Endometrial microvascular endothelial cells (primary cell): Measurements from ENCODE around the gene TMEM190. TPM values are rescaled to one million over a fixed set of nuclear protein-coding genes. Genes with fewer than 3 reads are reported as not detected.

ENCODE experiments used
- in situ Hi-C: cut with HindIII; loops from 2 replicates; pipeline ENCODE4 v1.10.0; 2017; ENCODE audit warnings: low sequenced_read_pairs, low pct_unique_long_range_greater_than_20kb; ENCODE audit errors: inconsistent ontology term
- total RNA-seq: library from RNA; depleted of rRNA; stranded (reverse); fragments of >200 nt; gene quantifications from one replicate; pipeline ENCODE4 v1.2.3, GENCODE V29; 2015; ENCODE audit errors: inconsistent ontology term

TMEM190 gene
- total RNA-seq, 1 donor from 2014 or later, result not detected

GRCh38 chr19:55348317-55349034, 28.1 kb upstream of the TMEM190 start:
- in situ Hi-C loops, result no loop called here

GRCh38 chr19:55350620-55351315, 25.9 kb upstream of the TMEM190 start:
- in situ Hi-C loops, result loop anchor here (10.0 kb wide), 1 partner anchor 56 kb away; no protein-coding TSS in a partner anchor

- in situ Hi-C loops, result loop anchor here (10.0 kb wide), 1 partner anchor 57 kb away; no protein-coding TSS in a partner anchor
Measured at GRCh38 chr19:55352040-55352439, 24.6 kb upstream of the TMEM190 start.

- in situ Hi-C loops, result loop anchor here (10.0 kb wide), 1 partner anchor 58 kb away; no protein-coding TSS in a partner anchor
Measured at GRCh38 chr19:55352549-55353145, 24.0 kb upstream of the TMEM190 start.

GRCh38 chr19:55353356-55353802, 23.2 kb upstream of the TMEM190 start:
- in situ Hi-C loops, result loop anchor here (10.0 kb wide), 1 partner anchor 59 kb away; no protein-coding TSS in a partner anchor

GRCh38 chr19:55353803-55354697, 22.6 kb upstream of the TMEM190 start:
- in situ Hi-C loops, result loop anchor here (10.0 kb wide), 1 partner anchor 59 kb away; no protein-coding TSS in a partner anchor

GRCh38 chr19:55354698-55355212, 21.9 kb upstream of the TMEM190 start, which contains the start of gene COX6B2:
Gene COX6B2 (minus strand): TSS chr19:55354719. CDS start chr19:55354521, 198 bp downstream.
- in situ Hi-C loops, result loop anchor here (10.0 kb wide), 1 partner anchor 60 kb away; no protein-coding TSS in a partner anchor

- in situ Hi-C loops, result loop anchor here (10.0 kb wide), 1 partner anchor 61 kb away; no protein-coding TSS in a partner anchor
Measured at GRCh38 chr19:55355213-55355821, 21.3 kb upstream of the TMEM190 start.

- in situ Hi-C loops, result loop anchor here (10.0 kb wide), 1 partner anchor 64 kb away; no protein-coding TSS in a partner anchor
Measured at GRCh38 chr19:55358493-55358892, 18.1 kb upstream of the TMEM190 start.

GRCh38 chr19:55358943-55359908, 17.4 kb upstream of the TMEM190 start:
- in situ Hi-C loops, result loop anchor here (10.0 kb wide), 1 partner anchor 64 kb away; no protein-coding TSS in a partner anchor

- in situ Hi-C loops, result no loop called here
Measured at GRCh38 chr19:55360902-55361301, 15.7 kb upstream of the TMEM190 start.

- in situ Hi-C loops, result no loop called here
Measured at GRCh38 chr19:55362174-55362989, 14.2 kb upstream of the TMEM190 start.

GRCh38 chr19:55362990-55363716, 13.5 kb upstream of the TMEM190 start, which contains the start of gene GARIN5B:
Gene GARIN5B (minus strand): TSS chr19:55363260. CDS start chr19:55363066, 194 bp downstream.
- in situ Hi-C loops, result no loop called here

GRCh38 chr19:55365245-55365644, 11.4 kb upstream of the TMEM190 start:
- in situ Hi-C loops, result no loop called here

GRCh38 chr19:55365964-55366363, 10.7 kb upstream of the TMEM190 start:
- in situ Hi-C loops, result no loop called here
